ENCODE measurements around the gene HOOK2.
"Not testable (repeated sequence)": the region's sequence is repeated elsewhere in the genome, so short reads cannot be mapped to it uniquely, and the experiment has no call there.

Gene HOOK2

GRCh38 chr19:12756150-12756883 is 19.0 kb downstream of the HOOK2 start:
- DNase-seq (ENCODE audit: low read depth in 2 of 2, low spot score in 1 of 2): no peak

GRCh38 chr19:12754465-12755196 is 20.7 kb downstream of the HOOK2 start:
- no peak for DNase-seq (ENCODE audit: low read depth in 2 of 2, low spot score in 1 of 2)

GRCh38 chr19:12752056-12752781 is 23.1 kb downstream of the HOOK2 start:
- DNase-seq (ENCODE audit: low read depth in 2 of 2, low spot score in 1 of 2): no peak

GRCh38 chr19:12751635-12752034 is 23.7 kb downstream of the HOOK2 start, which contains the start of gene BEST2:
TSS of gene BEST2 (plus strand) at chr19:12751791. CDS start at chr19:12752593, 802 bp downstream.
- DNase-seq (ENCODE audit: low read depth in 2 of 2, low spot score in 1 of 2): no peak

- DNase-seq (ENCODE audit: low read depth in 2 of 2, low spot score in 1 of 2): no peak
These were observed 24.5 kb downstream of the HOOK2 start for GRCh38 chr19:12750851-12751250.

GRCh38 chr19:12749938-12750521 is 25.3 kb downstream of the HOOK2 start:
- DNase-seq (ENCODE audit: low read depth in 2 of 2, low spot score in 1 of 2): no peak

GRCh38 chr19:12748489-12748888 is 26.9 kb downstream of the HOOK2 start:
- DNase-seq (ENCODE audit: low read depth in 2 of 2, low spot score in 1 of 2): no peak

- no peak for DNase-seq (ENCODE audit: low read depth in 2 of 2, low spot score in 1 of 2)
These were observed 30.0 kb downstream of the HOOK2 start for GRCh38 chr19:12745166-12745897.

GRCh38 chr19:12737835-12738351 is 37.5 kb downstream of the HOOK2 start:
- no peak for DNase-seq (ENCODE audit: low read depth in 2 of 2, low spot score in 1 of 2)

- peak; percentile 49 to 62 for DNase-seq (ENCODE audit: low read depth in 2 of 2, low spot score in 1 of 2)
These were observed 38.1 kb downstream of the HOOK2 start, which contains the start of gene GET3 for GRCh38 chr19:12736995-12737834. TSS of gene GET3 (plus strand) at chr19:12737497. CDS start at chr19:12737506, 9 bp downstream.

GRCh38 chr19:12733369-12734214 is 41.8 kb downstream of the HOOK2 start:
- no peak for DNase-seq (ENCODE audit: low read depth in 2 of 2, low spot score in 1 of 2)

GRCh38 chr19:12731337-12731736 is 44.0 kb downstream of the HOOK2 start:
- DNase-seq (ENCODE audit: low read depth in 2 of 2, low spot score in 1 of 2): no peak

- DNase-seq (ENCODE audit: low read depth in 2 of 2, low spot score in 1 of 2): no peak
These were observed 45.3 kb downstream of the HOOK2 start for GRCh38 chr19:12730064-12730463.

GRCh38 chr19:12727745-12728433 is 47.5 kb downstream of the HOOK2 start:
- DNase-seq (ENCODE audit: low read depth in 2 of 2, low spot score in 1 of 2): no peak

GRCh38 chr19:12726988-12727316 is 48.4 kb downstream of the HOOK2 start:
- no peak for DNase-seq (ENCODE audit: low read depth in 2 of 2, low spot score in 1 of 2)

- DNase-seq (ENCODE audit: low read depth in 2 of 2, low spot score in 1 of 2): not testable (repeated sequence)
These were observed 49.7 kb downstream of the HOOK2 start for GRCh38 chr19:12725612-12726011.

- DNase-seq (ENCODE audit: low read depth in 2 of 2, low spot score in 1 of 2): no peak
These were observed 51.5 kb downstream of the HOOK2 start, which contains the start of gene TNPO2 for GRCh38 chr19:12723641-12724426. TSS of gene TNPO2 (minus strand) at chr19:12723932. CDS start at chr19:12720977, 2,955 bp downstream.
